A673 (cell line): ENCODE measurements around the gene TMEM185B. TPM values are rescaled to one million over a fixed set of nuclear protein-coding genes. Genes with fewer than 3 reads are reported as not detected.

Experiments
- BruUV-seq: library from RNA; stranded (reverse); fragments of 400-500 nt; replicated peaks from 2 replicates; lab custom pipeline; 2021; lab: Mats Ljungman, UMichigan
- CTCF ChIA-PET: fragments of 300-600 bp; sonication (Branson Sonifier 250); formaldehyde crosslinking; loops from one replicate; lab custom pipeline; 2022; ENCODE audit warnings: antibody characterized with exemption; lab: Charles Lee
- POLR2A ChIA-PET: fragments of 300-600 bp; sonication (Branson Sonifier 250); formaldehyde crosslinking; loops from one replicate; lab custom pipeline; 2022; ENCODE audit warnings: antibody characterized with exemption; ENCODE audit not compliant: low non-redundant PET; lab: Charles Lee
- DNase-seq: peaks from one replicate; pipeline ENCODE4 v3.0.0-alpha.2; 2015; ENCODE audit warnings: low spot score
- H3K27ac ChIP-seq: fragments of 200-600 bp; sonication (generic); 2 replicates; pipeline ENCODE4 v1.5.1; 2016; ENCODE audit warnings: mixed run types, low read depth, mild to moderate bottlenecking, mixed read lengths, antibody characterized with exemption, low read length; ENCODE audit not compliant: poor library complexity, severe bottlenecking
- H3K27me3 ChIP-seq: fragments of 200-600 bp; sonication (generic); replicated peaks from 2 replicates; pipeline ENCODE4 v1.6.1; 2017; ENCODE audit warnings: mixed run types, low read depth, mild to moderate bottlenecking, mixed read lengths, antibody characterized with exemption, low read length; ENCODE audit not compliant: insufficient read depth, poor library complexity
- H3K36me3 ChIP-seq: fragments of 200-600 bp; sonication (generic); 2 replicates; pipeline ENCODE4 v1.6.1; 2016; ENCODE audit warnings: mixed run types, mild to moderate bottlenecking, mixed read lengths, antibody characterized with exemption, low read length; ENCODE audit not compliant: insufficient read depth, poor library complexity, severe bottlenecking
- H3K4me1 ChIP-seq: fragments of 200-600 bp; sonication (generic); 2 replicates; pipeline ENCODE4 v1.6.1; 2017; ENCODE audit warnings: mixed run types, mild to moderate bottlenecking, mixed read lengths, antibody characterized with exemption, low read length; ENCODE audit not compliant: insufficient read depth, poor library complexity, severe bottlenecking
- H3K4me3 ChIP-seq: fragments of 200-600 bp; sonication (generic); 2 replicates; pipeline ENCODE4 v1.5.1; 2016; ENCODE audit warnings: low read depth, mixed run types, mild to moderate bottlenecking, mixed read lengths, low read length; ENCODE audit not compliant: poor library complexity, severe bottlenecking
- H3K9me3 ChIP-seq: fragments of 200-600 bp; sonication (generic); 2 replicates; pipeline ENCODE4 v1.6.1; 2016; ENCODE audit warnings: mixed run types, low read depth, mild to moderate bottlenecking, mixed read lengths, antibody characterized with exemption, low read length; ENCODE audit not compliant: poor library complexity, severe bottlenecking
- EZH2 ChIP-seq: fragments of 200-600 bp; sonication (generic); IDR thresholded peaks from 2 replicates; pipeline ENCODE4 v1.6.1; 2017; ENCODE audit warnings: borderline replicate concordance, low read depth, mild to moderate bottlenecking, mixed read lengths, antibody characterized with exemption, low read length; ENCODE audit not compliant: poor library complexity, severe bottlenecking
- intact Hi-C: fragments of 100-400 bp; cut with micrococcal nuclease; formaldehyde crosslinking; loops from one replicate; pipeline ENCODE4 v1.10.0; 2022; ENCODE audit not compliant: unreplicated experiment
- total RNA-seq: library from RNA; stranded (reverse); gene quantifications from 2 replicates; pipeline ENCODE4 v1.2.3, GENCODE V29; 2021
- TF ChIP-seq, protein P1 (sequence below): fragments of 300-800, 200-600 bp; sonication (generic); conservative IDR thresholded peaks from 2 replicates; pipeline ENCODE4 v1.5.1; 2017; ENCODE audit warnings: low read depth, mild to moderate bottlenecking, antibody characterized with exemption, low read length, moderate library complexity, mixed read lengths

The TMEM185B gene
- total RNA-seq, 1 experiment from 2014 or later = 34.5 TPM

DNA sequence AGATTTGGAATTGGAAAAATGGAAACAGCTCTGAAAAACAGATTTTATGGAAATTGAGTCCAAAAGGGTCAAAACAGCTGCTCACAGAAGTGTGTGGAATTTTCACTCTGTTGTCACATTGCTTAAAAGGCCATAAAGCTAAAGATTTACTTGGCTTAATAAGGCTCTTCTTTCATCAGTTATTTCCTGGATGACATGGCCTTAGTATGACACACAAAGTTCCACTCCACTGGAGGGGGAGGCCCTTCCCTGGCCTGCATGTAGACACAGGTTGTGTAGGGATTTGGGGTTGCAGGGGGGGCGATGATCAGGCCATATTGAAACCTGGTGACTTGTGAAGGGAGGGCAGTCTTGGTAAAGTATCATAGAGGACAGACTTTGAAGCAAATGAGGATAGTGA lies 34.0 kb downstream of the TMEM185B start:
- Histone ChIP-seq H3K9me3 (peaks cover 7% of the 10 kb centered on the region), H3K4me1 (no peaks in the 10 kb centered on the region), H3K27me3 (no peaks in the 10 kb centered on the region), H3K4me3 (no peak overlapping the region), H3K36me3 (no peaks in the 10 kb centered on the region), H3K27ac (no peak overlapping the region)
- ChIA-PET CTCF (no interaction called here), POLR2A (no interaction called here)
- no peak for DNase-seq
- intact Hi-C loops = no loop called here
- BruUV-seq = no TSS peak
- TF ChIP-seq EZH2 = no peak
- TF ChIP-seq, protein P1, sequence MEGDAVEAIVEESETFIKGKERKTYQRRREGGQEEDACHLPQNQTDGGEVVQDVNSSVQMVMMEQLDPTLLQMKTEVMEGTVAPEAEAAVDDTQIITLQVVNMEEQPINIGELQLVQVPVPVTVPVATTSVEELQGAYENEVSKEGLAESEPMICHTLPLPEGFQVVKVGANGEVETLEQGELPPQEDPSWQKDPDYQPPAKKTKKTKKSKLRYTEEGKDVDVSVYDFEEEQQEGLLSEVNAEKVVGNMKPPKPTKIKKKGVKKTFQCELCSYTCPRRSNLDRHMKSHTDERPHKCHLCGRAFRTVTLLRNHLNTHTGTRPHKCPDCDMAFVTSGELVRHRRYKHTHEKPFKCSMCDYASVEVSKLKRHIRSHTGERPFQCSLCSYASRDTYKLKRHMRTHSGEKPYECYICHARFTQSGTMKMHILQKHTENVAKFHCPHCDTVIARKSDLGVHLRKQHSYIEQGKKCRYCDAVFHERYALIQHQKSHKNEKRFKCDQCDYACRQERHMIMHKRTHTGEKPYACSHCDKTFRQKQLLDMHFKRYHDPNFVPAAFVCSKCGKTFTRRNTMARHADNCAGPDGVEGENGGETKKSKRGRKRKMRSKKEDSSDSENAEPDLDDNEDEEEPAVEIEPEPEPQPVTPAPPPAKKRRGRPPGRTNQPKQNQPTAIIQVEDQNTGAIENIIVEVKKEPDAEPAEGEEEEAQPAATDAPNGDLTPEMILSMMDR = no peak

DNA sequence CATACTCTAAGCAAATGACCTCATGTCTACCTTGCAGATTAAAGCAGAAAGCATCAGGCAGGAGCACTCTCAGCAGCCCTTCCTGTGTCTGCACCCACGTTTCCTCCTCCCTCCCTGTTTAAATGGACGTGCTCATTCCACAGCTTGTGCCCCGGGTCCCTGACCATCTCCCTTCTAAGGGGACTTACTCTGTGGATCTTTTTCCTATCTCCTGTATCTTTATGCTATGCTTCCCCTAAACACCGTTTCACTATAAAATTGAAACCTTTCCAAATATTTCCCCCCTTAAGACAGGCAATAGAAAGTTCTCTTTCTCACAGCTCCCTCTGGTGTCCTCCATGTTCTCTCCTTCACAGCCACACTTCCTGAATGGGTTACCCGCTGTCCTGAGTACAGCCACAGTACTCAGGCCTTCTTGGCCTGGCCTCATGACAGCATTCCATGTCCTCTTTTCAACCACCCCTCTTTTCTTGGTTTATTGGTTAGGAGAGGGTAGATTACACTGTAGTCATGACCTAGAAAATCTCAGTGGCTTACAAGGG lies 41.1 kb downstream of the TMEM185B start:
- no peak for TF ChIP-seq EZH2
- TF ChIP-seq, protein P1 = no peak
- DNase-seq = no peak
- H3K4me1 ChIP-seq = no peaks in the 10 kb centered on the region
- ChIA-PET POLR2A (no interaction called here), CTCF (no interaction called here)
- intact Hi-C loops = no loop called here
- no peaks in the 10 kb centered on the region for H3K27me3 ChIP-seq
- no peak overlapping the region for H3K4me3 ChIP-seq
- H3K9me3 ChIP-seq = no peaks in the 10 kb centered on the region
- BruUV-seq = no TSS peak
- no peaks in the 10 kb centered on the region for H3K36me3 ChIP-seq
- H3K27ac ChIP-seq = no peak overlapping the region

DNA sequence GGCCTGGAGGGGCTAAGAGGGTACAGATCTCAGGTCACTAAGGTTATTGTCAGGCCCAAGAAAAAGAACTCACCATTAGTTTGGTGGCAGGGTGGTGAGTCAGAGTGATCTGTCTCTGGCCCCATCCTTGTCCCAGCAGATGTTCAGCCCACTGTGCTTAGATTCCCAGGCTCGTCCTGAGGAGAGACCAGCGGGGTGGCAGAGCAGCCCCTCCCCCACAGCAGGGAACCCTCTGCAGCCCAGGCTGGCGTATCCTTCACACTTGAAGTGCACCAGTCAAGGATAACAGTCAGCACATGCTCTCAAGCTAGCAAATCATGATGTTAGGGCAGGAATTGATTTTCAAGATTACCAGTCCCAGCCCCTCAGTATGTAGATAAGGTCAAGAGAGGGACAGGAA lies 43.1 kb downstream of the TMEM185B start:
- BruUV-seq = no TSS peak
- no peak for TF ChIP-seq EZH2
- TF ChIP-seq, protein P1 = no peak
- CTCF ChIA-PET = no interaction called here
- intact Hi-C loops = no loop called here
- Histone ChIP-seq H3K27me3 (no peaks in the 10 kb centered on the region), H3K4me3 (no peak overlapping the region), H3K4me1 (no peaks in the 10 kb centered on the region), H3K27ac (no peak overlapping the region), H3K9me3 (no peaks in the 10 kb centered on the region), H3K36me3 (no peaks in the 10 kb centered on the region)
- POLR2A ChIA-PET = no interaction called here
- no peak for DNase-seq
